Right renal pelvis (tissue), 4 donors: Measurements from ENCODE around the gene RALBP1. TPM values are rescaled to one million over a fixed set of nuclear protein-coding genes. Genes with fewer than 3 reads are reported as not detected.

Experiments
- DNase-seq, 4 donors: peaks; one replicate each; pipeline ENCODE4 v3.0.0-alpha.2; 2013; ENCODE audit warnings: low read depth in 4 of 4, low spot score in 3 of 4, missing footprints in 1 of 4
- polyA plus RNA-seq, 4 donors: library from polyadenylated mRNA; unstranded; fragments of 120-200 nt; gene quantifications; one replicate each; pipeline ENCODE4 v1.2.1, GENCODE V29; 2013; ENCODE audit not compliant: insufficient read length in 4 of 4

RALBP1 gene
- polyA plus RNA-seq, 4 donors = 74.3 to 84.4 (median 79.1) TPM

- no peak for DNase-seq
Measured at GRCh38 chr18:9542924-9543323, 67.6 kb downstream of the RALBP1 start.

DNA sequence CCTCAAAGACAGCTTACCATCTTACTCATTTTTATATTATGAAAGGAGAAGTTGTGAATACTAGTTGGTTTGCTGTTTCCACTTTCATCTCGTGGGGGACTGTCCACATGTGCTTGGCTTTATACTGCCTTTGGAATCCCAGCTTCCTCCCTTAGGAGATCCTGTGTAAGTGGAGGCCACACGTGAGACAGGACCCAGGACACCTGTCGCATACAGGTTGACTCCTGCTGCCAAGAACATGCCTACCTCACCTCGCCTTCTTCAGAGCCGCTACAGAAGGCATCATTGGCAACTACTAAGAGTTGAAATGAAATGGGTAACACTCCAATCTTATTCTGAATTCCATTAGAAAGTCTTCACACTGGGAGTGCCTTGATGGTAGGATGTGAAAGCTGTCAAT is 69.7 kb downstream of the RALBP1 start:
- DNase-seq = no peak

- DNase-seq = no peak
Measured at GRCh38 chr18:9546468-9546867, 71.2 kb downstream of the RALBP1 start.

- DNase-seq = no peak
Measured at GRCh38 chr18:9547782-9548181, 72.5 kb downstream of the RALBP1 start.

DNA sequence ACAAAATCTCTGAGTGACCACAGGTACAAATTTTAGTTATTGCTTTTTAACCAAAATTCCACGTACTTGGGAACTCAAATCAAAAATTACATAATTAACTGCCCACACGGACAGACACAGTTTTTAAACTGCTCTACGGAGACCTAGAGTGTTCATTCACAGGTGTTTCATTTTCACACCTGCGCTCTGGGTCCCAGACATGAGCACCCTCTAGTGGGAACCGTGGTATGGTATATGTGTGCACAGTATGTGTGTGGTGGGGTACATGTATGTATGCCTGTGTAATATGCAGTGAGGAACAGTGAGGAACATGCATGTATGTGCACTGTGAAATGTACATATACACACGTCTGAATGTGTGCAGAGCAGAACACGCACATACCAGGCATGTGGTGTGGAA is 74.1 kb downstream of the RALBP1 start:
- DNase-seq = no peak

DNA sequence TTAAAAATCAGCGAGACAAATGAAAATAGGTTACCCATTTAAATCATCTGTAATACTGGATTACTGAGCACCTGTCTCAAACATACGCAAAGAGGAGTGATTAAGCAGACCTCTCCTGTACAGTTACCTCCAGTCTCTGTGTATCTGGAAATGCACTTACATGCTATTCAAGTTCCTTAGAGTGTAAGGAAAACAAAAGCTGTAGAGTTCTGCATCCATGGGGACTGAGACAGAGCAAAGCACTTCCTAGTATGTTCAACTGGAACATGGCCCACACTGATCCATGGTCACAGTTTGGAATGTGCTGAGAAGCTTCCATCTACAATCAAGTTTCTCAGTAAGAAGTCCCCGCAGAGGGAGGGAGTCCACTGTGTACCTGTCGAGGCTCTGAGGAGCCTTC is 75.1 kb downstream of the RALBP1 start:
- DNase-seq = no peak

GRCh38 chr18:9552191-9552590 is 76.9 kb downstream of the RALBP1 start:
- DNase-seq = no peak

DNA sequence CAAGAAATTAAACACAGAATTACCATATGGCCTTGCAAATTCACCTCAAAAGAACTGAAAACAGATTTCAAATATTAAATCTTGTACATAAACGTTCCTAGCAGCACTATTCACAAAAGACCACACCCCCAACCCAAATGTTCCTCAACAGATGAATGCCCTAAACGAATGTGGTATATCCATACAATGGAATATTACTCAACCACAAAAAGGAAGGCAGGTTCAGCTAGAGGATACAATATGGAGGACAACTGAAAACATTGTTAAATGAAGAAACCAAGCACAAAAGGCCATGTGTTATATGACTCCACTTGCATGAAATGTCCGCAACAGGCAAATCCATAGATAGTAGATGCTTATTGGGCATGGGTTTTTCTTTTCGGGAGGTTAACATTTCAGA is 77.3 kb downstream of the RALBP1 start:
- no peak for DNase-seq

- DNase-seq = no peak
Measured at GRCh38 chr18:9557250-9557943, 82.1 kb downstream of the RALBP1 start.

DNA sequence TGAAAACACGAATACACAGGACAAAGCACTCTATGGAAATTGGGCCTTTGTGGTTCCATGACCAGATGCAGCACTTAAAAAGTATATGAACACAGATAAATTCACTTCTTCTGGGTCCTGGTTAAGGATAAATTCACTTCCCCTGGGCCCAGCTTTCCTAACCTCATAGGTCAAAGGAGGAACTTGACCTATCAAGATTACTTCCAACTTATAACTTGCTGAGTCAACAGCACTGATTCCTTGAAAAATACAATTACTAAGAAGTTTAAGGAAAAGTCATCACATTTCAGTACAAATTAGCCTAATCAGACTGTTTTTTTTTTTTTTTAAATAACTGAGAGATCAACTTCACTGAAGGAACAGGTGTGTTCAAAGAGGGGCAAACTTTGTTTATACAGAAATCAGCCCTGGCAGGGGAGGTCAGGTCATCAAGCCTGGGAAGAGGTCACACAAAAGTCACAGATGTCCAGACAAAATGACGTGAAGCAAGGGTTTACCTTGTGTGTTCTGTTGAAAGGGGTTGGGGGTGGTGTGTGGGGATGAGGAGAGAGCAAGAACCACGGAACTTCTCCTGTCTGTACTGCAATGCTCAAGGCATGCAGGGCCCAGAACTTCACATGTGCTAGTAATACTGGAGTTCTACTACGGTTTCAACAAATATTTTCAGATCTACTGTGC is 83.2 kb downstream of the RALBP1 start:
- no peak for DNase-seq

GRCh38 chr18:9559253-9559652 is 83.9 kb downstream of the RALBP1 start:
- no peak for DNase-seq

DNA sequence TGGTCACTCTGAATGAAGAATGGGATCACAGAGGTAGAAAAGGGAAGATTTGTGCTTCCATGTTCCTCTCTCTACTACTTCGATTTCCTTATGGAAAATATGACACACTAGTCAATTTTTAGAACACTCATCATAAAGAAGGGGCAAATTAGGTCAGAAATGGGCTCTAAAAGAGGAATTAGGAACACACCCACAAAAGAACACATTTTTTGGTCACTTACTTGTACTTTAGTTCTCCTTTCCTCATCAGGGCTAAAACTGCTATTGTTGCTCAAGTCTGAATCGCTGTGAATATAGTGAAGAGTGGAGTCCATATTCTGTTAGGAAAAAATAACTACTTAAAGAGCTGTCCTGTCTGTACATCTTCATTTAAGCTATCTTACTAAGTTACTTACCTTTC is 86.4 kb downstream of the RALBP1 start:
- no peak for DNase-seq

DNA sequence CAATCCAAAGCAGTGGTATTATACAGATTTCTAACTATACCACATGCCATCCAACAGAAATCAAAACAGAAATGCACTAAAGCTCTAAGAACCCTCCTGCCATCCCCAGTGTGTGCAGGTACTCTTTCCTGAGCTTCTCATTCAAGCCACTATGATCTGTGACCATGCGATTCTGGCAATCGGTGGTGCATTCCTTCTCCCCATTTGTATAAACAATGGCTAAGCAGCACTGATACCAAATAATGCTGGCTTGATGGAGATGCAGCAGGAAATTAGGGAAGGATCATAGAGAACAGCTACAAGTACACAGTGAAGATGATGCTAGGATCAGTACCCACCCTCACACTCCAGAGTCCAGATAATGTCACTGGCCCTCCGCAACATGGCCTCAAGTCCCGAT is 87.3 kb downstream of the RALBP1 start:
- DNase-seq = no peak

DNA sequence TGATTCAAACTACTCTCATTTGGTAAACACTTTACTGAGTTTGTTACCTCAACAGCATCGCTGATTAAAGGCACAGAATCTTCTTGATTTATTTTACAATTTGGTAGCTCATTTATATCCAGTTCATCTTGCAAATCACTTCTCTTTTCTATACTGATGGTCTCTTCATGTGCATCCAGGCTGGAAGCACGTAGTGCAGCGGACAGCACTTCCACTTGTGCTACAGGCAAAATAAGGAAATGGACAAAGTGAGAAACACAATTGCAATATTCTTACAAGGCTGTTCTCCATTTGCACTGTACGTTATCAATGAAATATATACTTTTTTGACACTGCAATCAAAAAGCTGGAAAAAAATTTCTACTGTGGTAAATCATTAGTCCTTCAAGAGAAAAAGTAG is 88.0 kb downstream of the RALBP1 start:
- DNase-seq = no peak

GRCh38 chr18:9565407-9565806 is 90.1 kb downstream of the RALBP1 start:
- DNase-seq = no peak

DNA sequence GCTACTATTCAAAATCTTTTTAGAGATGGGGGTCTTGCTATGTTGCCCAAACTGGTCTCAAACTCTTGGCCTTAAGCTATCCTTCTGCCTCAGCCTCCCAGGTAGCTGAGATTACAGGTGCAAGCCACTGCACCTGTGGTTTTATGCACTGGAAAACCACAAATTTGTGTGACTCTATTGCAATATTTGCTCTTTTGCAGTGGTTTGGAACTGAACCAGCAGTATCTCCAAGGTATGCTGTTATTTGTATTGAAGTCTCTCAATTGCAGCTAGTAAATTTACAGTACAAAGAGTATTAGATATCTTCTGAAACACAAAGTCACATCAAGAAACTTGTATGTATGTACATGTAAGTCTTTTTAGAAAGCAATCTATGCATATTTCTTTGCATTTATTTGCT is 92.9 kb downstream of the RALBP1 start:
- DNase-seq = no peak

DNA sequence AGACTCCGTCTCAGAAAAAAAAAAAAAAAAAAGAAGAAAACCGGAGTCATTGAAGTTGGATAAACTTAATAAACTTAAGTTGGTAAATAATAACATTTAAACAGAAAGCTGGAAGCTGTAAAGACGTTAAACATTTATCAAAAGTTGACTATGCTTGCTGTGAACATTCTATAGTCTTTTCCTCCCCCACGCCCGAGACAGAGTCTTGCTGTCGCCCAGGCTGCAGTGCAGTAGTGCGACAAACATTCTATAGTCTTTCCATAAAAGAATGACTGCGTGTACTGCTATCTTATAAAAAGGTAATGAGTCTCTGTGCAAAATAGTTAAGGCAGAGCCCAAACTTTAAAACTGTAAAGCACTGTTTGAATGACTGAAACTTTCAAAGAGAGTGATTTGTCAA is 93.9 kb downstream of the RALBP1 start:
- no peak for DNase-seq

DNA sequence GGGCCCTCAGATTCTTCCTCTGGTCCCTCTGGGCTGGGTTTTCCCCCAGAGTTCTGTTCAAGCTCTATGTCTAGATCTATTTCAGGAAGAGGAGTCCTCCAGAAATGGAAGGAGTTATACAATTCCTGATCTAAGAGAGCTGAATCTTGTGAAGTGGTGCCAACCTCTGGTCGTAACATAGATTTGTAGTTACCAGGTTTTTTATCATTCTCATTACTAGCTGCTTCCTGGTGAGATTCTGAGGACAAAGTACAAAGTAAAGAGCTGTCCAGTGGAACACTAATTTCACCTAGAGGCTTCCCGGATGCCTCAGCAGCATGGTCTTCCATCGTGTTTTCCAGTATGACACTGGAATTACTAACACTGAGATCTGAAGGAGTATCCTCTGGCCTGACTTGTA is 94.9 kb downstream of the RALBP1 start:
- DNase-seq = no peak

- DNase-seq = no peak
Measured at GRCh38 chr18:9571546-9571945, 96.2 kb downstream of the RALBP1 start.

- DNase-seq = no peak
Measured at GRCh38 chr18:9574473-9575115, 99.3 kb downstream of the RALBP1 start.

- peak; percentile 71 to 86 (median 82) for DNase-seq
Measured at GRCh38 chr18:9575558-9575957, 100.2 kb downstream of the RALBP1 start.

- no peak for DNase-seq
Measured at GRCh38 chr18:9577361-9577760, 102.0 kb downstream of the RALBP1 start.
